HUDEP-2 (cell line): Measurements from ENCODE around the gene IL25.
"Not testable (repeated sequence)": the region's sequence is repeated elsewhere in the genome, so short reads cannot be mapped to it uniquely, and the experiment has no call there.

ENCODE experiments used
- DNase-seq, 76 experiments: peaks; one replicate each; lab custom pipeline; 2025; ENCODE audit not compliant: unreplicated experiment in 76 of 76; lab: John Stamatoyannopoulos, UW

IL25 gene

GRCh38 chr14:23371865-23372264, 744 bp upstream of the IL25 start:
- no peak for DNase-seq

- no peak for DNase-seq
These were observed 432 bp downstream of the IL25 start for GRCh38 chr14:23373041-23373440.

GRCh38 chr14:23375527-23376251, 3.1 kb downstream of the IL25 start:
- DNase-seq: no peak

- no peak for DNase-seq
These were observed 4.0 kb downstream of the IL25 start, which contains the start of gene CMTM5 for GRCh38 chr14:23376482-23377197. Gene CMTM5, plus strand, starts transcription at chr14:23377046. Its CDS starts 206 bp downstream, at chr14:23377252.

GRCh38 chr14:23377198-23377550, 4.6 kb downstream of the IL25 start:
- no peak for DNase-seq

GRCh38 chr14:23377573-23378563, 5.3 kb downstream of the IL25 start:
- DNase-seq: no peak

GRCh38 chr14:23378612-23379220, 6.1 kb downstream of the IL25 start:
- DNase-seq: no peak

GRCh38 chr14:23379366-23380196, 7.0 kb downstream of the IL25 start:
- peak in 39 of 76 experiments; percentile 0 to 55 (median 22) for DNase-seq

GRCh38 chr14:23380197-23380914, 7.7 kb downstream of the IL25 start:
- no peak for DNase-seq

- DNase-seq: no peak
These were observed 8.4 kb downstream of the IL25 start for GRCh38 chr14:23380976-23381375.

- no peak for DNase-seq
These were observed 9.3 kb downstream of the IL25 start for GRCh38 chr14:23381871-23382270.

- DNase-seq: no peak
These were observed 9.7 kb downstream of the IL25 start for GRCh38 chr14:23382276-23382675.

- no peak for DNase-seq
These were observed 10.3 kb downstream of the IL25 start for GRCh38 chr14:23382731-23383440.

GRCh38 chr14:23384364-23385080, 11.9 kb downstream of the IL25 start:
- no peak for DNase-seq

GRCh38 chr14:23385244-23385641, 12.6 kb downstream of the IL25 start:
- no peak for DNase-seq

- no peak for DNase-seq
These were observed 13.1 kb downstream of the IL25 start for GRCh38 chr14:23385642-23386265.

- DNase-seq: not testable (repeated sequence)
These were observed 13.7 kb downstream of the IL25 start for GRCh38 chr14:23386266-23386657.
